ENCODE data around the gene MED8. TPM values are rescaled to one million over a fixed set of nuclear protein-coding genes. Genes with fewer than 3 reads are reported as not detected.
A peak's percentile ranks its signal among the peaks of the same experiment; 100 is the strongest.

MED8 gene
- total RNA-seq, 1 experiment from 2014 or later = 36.0 TPM

DNA sequence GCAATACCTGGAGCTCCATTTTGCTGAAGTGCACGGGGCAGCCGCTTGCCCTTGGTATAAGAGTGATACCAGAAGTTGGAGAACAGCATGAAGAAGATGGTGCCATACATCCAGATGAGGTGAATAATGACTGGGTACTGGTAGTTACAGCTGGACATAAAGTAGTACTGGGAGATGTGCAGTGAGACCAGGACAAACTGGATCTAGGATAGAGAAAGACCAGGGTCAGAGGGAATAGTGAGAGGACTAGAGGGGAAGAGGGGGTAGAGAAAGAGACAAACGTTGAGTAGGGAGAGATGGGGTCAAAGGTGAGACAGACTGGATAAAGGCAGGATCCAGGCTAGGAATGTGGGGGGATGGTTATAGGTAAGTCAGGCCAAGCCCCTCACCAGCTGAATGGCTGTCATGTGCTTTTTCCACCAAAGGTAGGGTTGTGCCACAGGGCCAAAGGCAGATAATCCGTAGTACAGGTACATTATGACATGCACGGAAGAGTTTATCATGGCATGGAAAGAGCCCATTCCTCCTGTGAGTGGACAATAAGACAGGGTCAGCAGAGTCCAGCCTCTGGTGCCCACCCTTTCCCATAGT lies 25.6 kb downstream of the MED8 start:
- Histone ChIP-seq H3K9ac (ENCODE audit: low read length) (no peak overlapping the region), H3K9me2 (ENCODE audit: insufficient read depth) (no peaks in the 10 kb centered on the region), H3K4me2 (ENCODE audit: low read length) (0 out of 2 replicates have a peak overlapping the region, but pooled peaks have one; percentile 10), H3K79me2 (ENCODE audit: insufficient read depth, low read length) (peaks cover 72% of the 10 kb centered on the region), H3K27ac (ENCODE audit: low read depth, low read length) (peak overlapping the region; percentile 25), H3K36me3 (ENCODE audit: control insufficient read depth in 1 of 2, insufficient read depth in 2 of 2, low read length in 2 of 2) (peaks cover 26 to 48% of the 10 kb centered on the region in 2 experiments), H3K4me1 (ENCODE audit: control insufficient read depth in 1 of 2, insufficient read depth in 2 of 2, low read length in 2 of 2) (peaks cover 23 to 83% of the 10 kb centered on the region in 2 experiments), H4K20me1 (ENCODE audit: insufficient read depth) (peaks cover 3% of the 10 kb centered on the region; the same call in 1 of the 2 replicates), H3K27me3 (ENCODE audit: insufficient read depth, low read length) (no peaks in the 10 kb centered on the region), H3K9me3 (ENCODE audit: control insufficient read depth in 1 of 2, insufficient read depth in 1 of 2, low read depth in 1 of 2, low read length in 2 of 2) (no peaks in the 10 kb centered on the region), H2AFZ (ENCODE audit: low read depth, low read length, poor library complexity, severe bottlenecking) (no peak overlapping the region), H3K4me3 (replicated peaks in 1 of 2; ENCODE audit: low read depth in 1 of 2, low read length in 2 of 2) (no peak overlapping the region)
- POLR2A ChIA-PET = interaction anchor here (1.5 kb wide), 1 partner anchor 9 kb away, joined by 7 read pairs; no protein-coding TSS in a partner anchor
- DNase-seq (ENCODE audit: low read depth, low spot score) (no peak), ATAC-seq (no peak)
- CTCF ChIA-PET = no interaction called here
- no TSS peak for BruUV-seq (replicated peaks)
- RAD21 ChIA-PET (ENCODE audit: low non-redundant PET in 1 of 2, low total read pairs in 2 of 2, uncharacterized antibody in 2 of 2, unreplicated experiment in 2 of 2) = no interaction called here
- TF ChIP-seq, protein P1, sequence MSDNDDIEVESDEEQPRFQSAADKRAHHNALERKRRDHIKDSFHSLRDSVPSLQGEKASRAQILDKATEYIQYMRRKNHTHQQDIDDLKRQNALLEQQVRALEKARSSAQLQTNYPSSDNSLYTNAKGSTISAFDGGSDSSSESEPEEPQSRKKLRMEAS (IDR thresholded peaks at IDR 0.05) = no peak
- no peak for TF ChIP-seq POLR2A (IDR thresholded peaks at IDR 0.05; ENCODE audit: borderline replicate concordance, extremely low read depth, insufficient read depth, insufficient read length)
- TF ChIP-seq, protein P2, sequence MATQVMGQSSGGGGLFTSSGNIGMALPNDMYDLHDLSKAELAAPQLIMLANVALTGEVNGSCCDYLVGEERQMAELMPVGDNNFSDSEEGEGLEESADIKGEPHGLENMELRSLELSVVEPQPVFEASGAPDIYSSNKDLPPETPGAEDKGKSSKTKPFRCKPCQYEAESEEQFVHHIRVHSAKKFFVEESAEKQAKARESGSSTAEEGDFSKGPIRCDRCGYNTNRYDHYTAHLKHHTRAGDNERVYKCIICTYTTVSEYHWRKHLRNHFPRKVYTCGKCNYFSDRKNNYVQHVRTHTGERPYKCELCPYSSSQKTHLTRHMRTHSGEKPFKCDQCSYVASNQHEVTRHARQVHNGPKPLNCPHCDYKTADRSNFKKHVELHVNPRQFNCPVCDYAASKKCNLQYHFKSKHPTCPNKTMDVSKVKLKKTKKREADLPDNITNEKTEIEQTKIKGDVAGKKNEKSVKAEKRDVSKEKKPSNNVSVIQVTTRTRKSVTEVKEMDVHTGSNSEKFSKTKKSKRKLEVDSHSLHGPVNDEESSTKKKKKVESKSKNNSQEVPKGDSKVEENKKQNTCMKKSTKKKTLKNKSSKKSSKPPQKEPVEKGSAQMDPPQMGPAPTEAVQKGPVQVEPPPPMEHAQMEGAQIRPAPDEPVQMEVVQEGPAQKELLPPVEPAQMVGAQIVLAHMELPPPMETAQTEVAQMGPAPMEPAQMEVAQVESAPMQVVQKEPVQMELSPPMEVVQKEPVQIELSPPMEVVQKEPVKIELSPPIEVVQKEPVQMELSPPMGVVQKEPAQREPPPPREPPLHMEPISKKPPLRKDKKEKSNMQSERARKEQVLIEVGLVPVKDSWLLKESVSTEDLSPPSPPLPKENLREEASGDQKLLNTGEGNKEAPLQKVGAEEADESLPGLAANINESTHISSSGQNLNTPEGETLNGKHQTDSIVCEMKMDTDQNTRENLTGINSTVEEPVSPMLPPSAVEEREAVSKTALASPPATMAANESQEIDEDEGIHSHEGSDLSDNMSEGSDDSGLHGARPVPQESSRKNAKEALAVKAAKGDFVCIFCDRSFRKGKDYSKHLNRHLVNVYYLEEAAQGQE (IDR thresholded peaks at IDR 0.05; ENCODE audit: low read depth) = no peak
- TF ChIP-seq RAD21 (IDR thresholded peaks at IDR 0.05; ENCODE audit: low read depth) = no peak
- TF ChIP-seq, protein P3, sequence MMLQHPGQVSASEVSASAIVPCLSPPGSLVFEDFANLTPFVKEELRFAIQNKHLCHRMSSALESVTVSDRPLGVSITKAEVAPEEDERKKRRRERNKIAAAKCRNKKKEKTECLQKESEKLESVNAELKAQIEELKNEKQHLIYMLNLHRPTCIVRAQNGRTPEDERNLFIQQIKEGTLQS (IDR thresholded peaks at IDR 0.05) = no peak
- no peak for TF ChIP-seq JUND (IDR thresholded peaks at IDR 0.05)
- TF ChIP-seq POLR2AphosphoS5 (IDR thresholded peaks at IDR 0.05; ENCODE audit: low read depth, low read length) = no peak; the same call in 1 of the 2 replicates
- TF ChIP-seq ELF1 (IDR thresholded peaks at IDR 0.05; ENCODE audit: borderline replicate concordance, low read depth) = no peak
- no peak for TF ChIP-seq CEBPB (IDR thresholded peaks at IDR 0.05; ENCODE audit: low read depth)
- TF ChIP-seq SRF (IDR thresholded peaks at IDR 0.05; ENCODE audit: low read depth) = no peak
- TF ChIP-seq, protein P4, sequence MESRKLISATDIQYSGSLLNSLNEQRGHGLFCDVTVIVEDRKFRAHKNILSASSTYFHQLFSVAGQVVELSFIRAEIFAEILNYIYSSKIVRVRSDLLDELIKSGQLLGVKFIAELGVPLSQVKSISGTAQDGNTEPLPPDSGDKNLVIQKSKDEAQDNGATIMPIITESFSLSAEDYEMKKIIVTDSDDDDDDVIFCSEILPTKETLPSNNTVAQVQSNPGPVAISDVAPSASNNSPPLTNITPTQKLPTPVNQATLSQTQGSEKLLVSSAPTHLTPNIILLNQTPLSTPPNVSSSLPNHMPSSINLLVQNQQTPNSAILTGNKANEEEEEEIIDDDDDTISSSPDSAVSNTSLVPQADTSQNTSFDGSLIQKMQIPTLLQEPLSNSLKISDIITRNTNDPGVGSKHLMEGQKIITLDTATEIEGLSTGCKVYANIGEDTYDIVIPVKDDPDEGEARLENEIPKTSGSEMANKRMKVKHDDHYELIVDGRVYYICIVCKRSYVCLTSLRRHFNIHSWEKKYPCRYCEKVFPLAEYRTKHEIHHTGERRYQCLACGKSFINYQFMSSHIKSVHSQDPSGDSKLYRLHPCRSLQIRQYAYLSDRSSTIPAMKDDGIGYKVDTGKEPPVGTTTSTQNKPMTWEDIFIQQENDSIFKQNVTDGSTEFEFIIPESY (IDR thresholded peaks at IDR 0.05; ENCODE audit: extremely low read depth, insufficient replicate concordance, low read length) = no peak
- no peak for TF ChIP-seq ZNF274 (IDR thresholded peaks at IDR 0.05; ENCODE audit: low read depth, low read length)
- TF ChIP-seq EZH2 (IDR thresholded peaks at IDR 0.05) = no peak
- TF ChIP-seq FOSL1 (IDR thresholded peaks at IDR 0.05; ENCODE audit: low read depth) = no peak
- no peak for TF ChIP-seq EGR1 (IDR thresholded peaks at IDR 0.05; ENCODE audit: low read depth)
- no peak for TF ChIP-seq SP1 (IDR thresholded peaks at IDR 0.05; ENCODE audit: low read depth)
- TF ChIP-seq YY1 (IDR thresholded peaks at IDR 0.05; ENCODE audit: extremely low read depth, insufficient replicate concordance, low read depth, low read length) = no peak
- no peak for TF ChIP-seq SIN3A (IDR thresholded peaks at IDR 0.05; ENCODE audit: low read depth)
- no peak for TF ChIP-seq TCF7L2 (IDR thresholded peaks at IDR 0.05; ENCODE audit: borderline replicate concordance, extremely low read depth, insufficient read depth, insufficient read length)
- TF ChIP-seq EZH2phosphoT487 (IDR thresholded peaks at IDR 0.05; ENCODE audit: borderline replicate concordance) = no peak
- intact Hi-C loops (cut with micrococcal nuclease) = no loop called here

Data from HCT116 (cell line).